NT2/D1 (cell line): ENCODE measurements around the gene PITPNM3.

ENCODE experiments used
- DNase-seq: peaks from one replicate; pipeline ENCODE4 v3.0.0-alpha.2; 2011; ENCODE audit warnings: low read depth, low spot score
- H3K27me3 ChIP-seq: 2 replicates; pipeline ENCODE4 v1.6.0; 2011; ENCODE audit warnings: mild to moderate bottlenecking; ENCODE audit not compliant: insufficient read length, insufficient read depth
- H3K36me3 ChIP-seq: 2 replicates; pipeline ENCODE4 v1.6.1; 2011; ENCODE audit warnings: mild to moderate bottlenecking, low read length, mixed read lengths; ENCODE audit not compliant: insufficient read depth, insufficient read length
- H3K4me1 ChIP-seq: 2 replicates; pipeline ENCODE4 v1.5.1; 2011; ENCODE audit not compliant: insufficient read depth, insufficient read length
- H3K4me3 ChIP-seq: 2 replicates; pipeline ENCODE4 v1.5.1; 2011; ENCODE audit warnings: low read depth; ENCODE audit not compliant: insufficient read length
- H3K9ac ChIP-seq: 2 replicates; pipeline ENCODE4 v1.6.0; 2011; ENCODE audit warnings: low read depth; ENCODE audit not compliant: insufficient read length
- H3K9me3 ChIP-seq: 2 replicates; pipeline ENCODE4 v1.5.1; 2011; ENCODE audit warnings: mild to moderate bottlenecking, low read length; ENCODE audit not compliant: insufficient read depth
- SUZ12 ChIP-seq: IDR thresholded peaks from 2 replicates; pipeline ENCODE4 v1.6.1; 2011; ENCODE audit not compliant: insufficient read length, insufficient read depth; ENCODE audit errors: extremely low read depth
- YY1 ChIP-seq: IDR thresholded peaks from 2 replicates; pipeline ENCODE4 v1.6.1; 2011; ENCODE audit not compliant: insufficient read length, insufficient read depth
- ZNF274 ChIP-seq: IDR thresholded peaks from 2 replicates; pipeline ENCODE4 v1.6.1; 2011; ENCODE audit warnings: mild to moderate bottlenecking, low read depth, low read length

PITPNM3 gene

GRCh38 chr17:6408276-6408675 is 148.1 kb downstream of the PITPNM3 start:
- no peak for DNase-seq
- Histone ChIP-seq H3K4me1 (no peaks in the 10 kb centered on the region), H3K27me3 (no peaks in the 10 kb centered on the region), H3K9me3 (no peaks in the 10 kb centered on the region), H3K4me3 (no peak overlapping the region), H3K9ac (no peak overlapping the region), H3K36me3 (no peaks in the 10 kb centered on the region)
- no peak for TF ChIP-seq ZNF274
- no peak for TF ChIP-seq YY1
- TF ChIP-seq SUZ12, result no peak

DNA sequence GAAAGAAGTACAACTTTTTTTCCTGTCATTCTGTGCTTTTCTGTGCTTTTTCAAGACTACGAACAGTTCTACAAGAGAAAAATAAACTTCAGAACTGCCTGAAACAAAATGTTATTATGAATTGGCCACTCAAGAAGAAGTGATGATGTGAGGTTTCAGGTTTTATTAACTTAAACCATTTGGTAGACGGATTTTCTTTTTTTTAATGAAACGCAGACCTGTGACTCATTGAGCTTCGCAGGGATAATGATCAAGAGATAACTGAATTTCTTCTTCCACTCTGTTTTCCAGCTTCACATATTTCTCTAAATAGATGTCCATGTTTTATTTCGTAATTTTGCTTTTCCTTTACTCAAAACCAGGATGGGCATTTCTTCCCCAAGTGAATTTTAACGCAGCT is 154.1 kb downstream of the PITPNM3 start:
- H3K36me3 ChIP-seq, result no peaks in the 10 kb centered on the region
- peaks cover 4% of the 10 kb centered on the region for H3K4me1 ChIP-seq
- no peak overlapping the region for H3K4me3 ChIP-seq
- H3K9ac ChIP-seq, result no peak overlapping the region
- no peak for TF ChIP-seq YY1
- TF ChIP-seq SUZ12, result no peak
- no peak for TF ChIP-seq ZNF274
- DNase-seq, result no peak
- no peaks in the 10 kb centered on the region for H3K27me3 ChIP-seq
- no peaks in the 10 kb centered on the region for H3K9me3 ChIP-seq
